Activated T-cell treated with anti-CD3 and anti-CD28 coated beads for 4 hours (primary cell): ENCODE results near the gene CLIP3.

Source experiments
- DNase-seq: peaks from one replicate; pipeline ENCODE4 v3.0.0-alpha.2; 2020

The CLIP3 gene

DNA sequence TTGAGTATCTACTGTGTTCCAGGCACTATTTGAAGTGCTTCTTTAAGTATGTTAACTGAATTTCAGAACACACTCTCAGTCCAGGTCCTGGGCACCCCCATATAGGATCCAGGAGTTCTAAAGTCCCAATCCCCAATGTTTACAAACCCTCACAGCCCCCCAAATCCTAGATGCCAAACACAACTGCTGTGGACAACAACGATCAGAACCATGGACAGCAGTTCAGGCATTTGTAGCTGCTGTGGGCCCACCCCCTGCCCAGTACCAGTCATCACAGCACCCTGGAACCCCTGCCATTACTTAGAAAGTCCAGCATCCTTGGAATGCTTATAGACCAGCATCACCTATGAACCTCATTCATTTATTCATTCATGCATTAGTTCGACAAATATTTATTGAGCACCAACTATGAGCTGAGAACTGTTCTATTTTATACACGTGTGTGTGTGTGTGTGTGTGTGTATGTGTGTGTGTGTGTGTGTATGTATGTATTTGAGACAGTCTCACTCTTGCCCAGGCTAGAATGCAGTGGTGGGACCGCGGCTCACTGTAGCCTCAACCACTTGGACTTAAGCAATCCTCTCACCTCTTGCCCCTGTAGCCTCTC lies 57.0 kb downstream of the CLIP3 start:
- DNase-seq: no peak

GRCh38 chr19:35973487-35973886 lies 59.2 kb downstream of the CLIP3 start:
- no peak for DNase-seq

DNA sequence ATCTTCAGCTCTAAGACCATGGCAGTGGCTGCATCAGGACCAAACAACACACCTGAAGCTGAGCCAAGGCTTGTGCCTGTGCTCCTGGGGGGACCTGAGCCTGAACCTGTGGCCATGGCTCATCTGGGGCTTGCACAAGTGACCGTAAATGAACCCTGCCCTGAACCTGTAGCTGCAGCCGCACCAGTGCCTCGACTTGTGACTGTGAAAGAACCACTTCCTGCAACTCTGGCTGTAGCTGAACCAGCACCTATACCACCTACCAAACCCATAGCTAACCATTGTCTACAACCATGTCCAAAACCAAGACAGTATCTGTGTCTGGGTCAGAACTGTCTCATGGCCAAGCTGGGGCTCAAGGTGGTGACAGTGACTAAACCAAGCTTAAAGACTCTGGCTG lies 65.9 kb downstream of the CLIP3 start:
- DNase-seq: no peak
